Calu3 (cell line): Measurements from ENCODE around the gene OOSP2. TPM values are rescaled to one million over a fixed set of nuclear protein-coding genes. Genes with fewer than 3 reads are reported as not detected.

Source experiments
- BruUV-seq: library from RNA; stranded (reverse); fragments of 400-500 nt; replicated peaks from 2 replicates; lab custom pipeline; 2021; lab: Mats Ljungman, UMichigan
- CTCF ChIA-PET: fragments of 300-600 bp; sonication (Branson Sonifier 250); formaldehyde crosslinking; loops from one replicate; lab custom pipeline; 2022; ENCODE audit warnings: antibody characterized with exemption; lab: Charles Lee
- DNase-seq: peaks from one replicate; pipeline ENCODE4 v3.0.0; 2022
- H3K27ac Mint-ChIP-seq: one replicate; pipeline ENCODE4 v1.8.0; 2022; ENCODE audit warnings: mixed read lengths; ENCODE audit not compliant: unreplicated experiment
- H3K27me3 Mint-ChIP-seq: one replicate; pipeline ENCODE4 v1.8.0; 2022; ENCODE audit warnings: mixed read lengths; ENCODE audit not compliant: unreplicated experiment
- H3K36me3 Mint-ChIP-seq: one replicate; pipeline ENCODE4 v1.8.0; 2022; ENCODE audit warnings: mild to moderate bottlenecking, moderate library complexity, mixed read lengths; ENCODE audit not compliant: insufficient read depth, unreplicated experiment
- H3K4me1 Mint-ChIP-seq: one replicate; pipeline ENCODE4 v1.8.0; 2022; ENCODE audit warnings: mild to moderate bottlenecking, low read depth, mixed read lengths; ENCODE audit not compliant: unreplicated experiment
- H3K4me3 Mint-ChIP-seq: one replicate; pipeline ENCODE4 v1.8.0; 2022; ENCODE audit warnings: mild to moderate bottlenecking, low read depth, moderate library complexity, mixed read lengths; ENCODE audit not compliant: unreplicated experiment
- H3K9me3 Mint-ChIP-seq: one replicate; pipeline ENCODE4 v1.8.0; 2022; ENCODE audit warnings: low read depth, mixed read lengths; ENCODE audit not compliant: unreplicated experiment
- CTCF ChIP-seq: fragments of 200-600 bp; IDR thresholded peaks from one replicate; pipeline ENCODE4 v1.8.0; 2022; ENCODE audit warnings: antibody characterized with exemption; ENCODE audit not compliant: unreplicated experiment
- intact Hi-C: fragments of 100-400 bp; cut with micrococcal nuclease; formaldehyde crosslinking; loops from one replicate; pipeline ENCODE4 v1.10.0; 2022; ENCODE audit not compliant: unreplicated experiment
- total RNA-seq: library from RNA; stranded (reverse); gene quantifications from 2 replicates; pipeline ENCODE4 v1.2.3, GENCODE V29; 2022

Gene OOSP2
- total RNA-seq, 1 experiment from 2014 or later = not detected

GRCh38 chr11:60080535-60080934 lies 40.3 kb downstream of the OOSP2 start:
- Mint-ChIP-seq H3K4me3 (no peak overlapping the region), H3K4me1 (no peaks in the 10 kb centered on the region), H3K27ac (no peak overlapping the region), H3K9me3 (no peaks in the 10 kb centered on the region), H3K36me3 (no peaks in the 10 kb centered on the region), H3K27me3 (no peaks in the 10 kb centered on the region)
- CTCF ChIA-PET = no interaction called here
- TF ChIP-seq CTCF = no peak
- BruUV-seq = no TSS peak
- DNase-seq = no peak
- intact Hi-C loops = no loop called here

- no peaks in the 10 kb centered on the region for H3K9me3 Mint-ChIP-seq
- no peak for DNase-seq
- CTCF ChIA-PET = no interaction called here
- H3K36me3 Mint-ChIP-seq = no peaks in the 10 kb centered on the region
- no peaks in the 10 kb centered on the region for H3K27me3 Mint-ChIP-seq
- no TSS peak for BruUV-seq
- intact Hi-C loops = no loop called here
- H3K4me1 Mint-ChIP-seq = no peaks in the 10 kb centered on the region
- H3K27ac Mint-ChIP-seq = no peak overlapping the region
- H3K4me3 Mint-ChIP-seq = no peak overlapping the region
- no peak for TF ChIP-seq CTCF
These were observed 44.5 kb downstream of the OOSP2 start for GRCh38 chr11:60084631-60085273.

- no peaks in the 10 kb centered on the region for H3K4me1 Mint-ChIP-seq
- BruUV-seq = no TSS peak
- DNase-seq = no peak
- no peaks in the 10 kb centered on the region for H3K36me3 Mint-ChIP-seq
- no peak overlapping the region for H3K27ac Mint-ChIP-seq
- intact Hi-C loops = no loop called here
- H3K4me3 Mint-ChIP-seq = no peak overlapping the region
- H3K9me3 Mint-ChIP-seq = no peaks in the 10 kb centered on the region
- no peaks in the 10 kb centered on the region for H3K27me3 Mint-ChIP-seq
- CTCF ChIA-PET = no interaction called here
- TF ChIP-seq CTCF = no peak
These were observed 45.7 kb downstream of the OOSP2 start for GRCh38 chr11:60085909-60086308.

GRCh38 chr11:60087239-60087638 lies 47.0 kb downstream of the OOSP2 start:
- Mint-ChIP-seq H3K36me3 (no peaks in the 10 kb centered on the region), H3K27me3 (no peaks in the 10 kb centered on the region), H3K9me3 (no peaks in the 10 kb centered on the region), H3K4me3 (no peak overlapping the region), H3K27ac (no peak overlapping the region), H3K4me1 (no peaks in the 10 kb centered on the region)
- intact Hi-C loops = no loop called here
- CTCF ChIA-PET = no interaction called here
- no TSS peak for BruUV-seq
- no peak for DNase-seq
- no peak for TF ChIP-seq CTCF
